HepG2 (cell line): ENCODE data around the gene PGGT1B. TPM values are rescaled to one million over a fixed set of nuclear protein-coding genes. Genes with fewer than 3 reads are reported as not detected.

Experiments used
- CEBPZ ChIP-seq: IDR thresholded peaks from 2 replicates; pipeline ENCODE4 v1.6.1; 2012; ENCODE audit warnings: low read length, improper control_type of control experiment
- DMAP1 ChIP-seq: IDR thresholded peaks from 2 replicates; pipeline ENCODE4 v1.6.1; 2016
- FOXO1 ChIP-seq: sonication (generic); formaldehyde crosslinking; IDR thresholded peaks from 2 replicates; pipeline ENCODE4 v1.4.0; 2020; ENCODE audit warnings: missing genetic modification reagents
- HMG20B ChIP-seq: conservative IDR thresholded peaks from 2 replicates; pipeline ENCODE4 v1.6.1; 2016; ENCODE audit warnings: missing genetic modification reagents, missing compliant biosample characterization
- HMGXB3 ChIP-seq: sonication (generic); formaldehyde crosslinking; IDR thresholded peaks from 2 replicates; pipeline ENCODE4 v1.4.0; 2020; ENCODE audit warnings: missing genetic modification reagents, borderline replicate concordance
- PITX1 ChIP-seq: sonication (generic); formaldehyde crosslinking; IDR thresholded peaks from 2 replicates; pipeline ENCODE4 v1.5.1; 2020; ENCODE audit warnings: mild to moderate bottlenecking, missing genetic modification reagents
- SP5 ChIP-seq: IDR thresholded peaks from 2 replicates; pipeline ENCODE4 v1.6.1; 2016; ENCODE audit warnings: low read depth, borderline replicate concordance
- ZBTB42 ChIP-seq: sonication (generic); formaldehyde crosslinking; IDR thresholded peaks from 2 replicates; pipeline ENCODE4 v1.5.0; 2020; ENCODE audit warnings: mild to moderate bottlenecking, missing genetic modification reagents
- ZC3H4 ChIP-seq: sonication (generic); formaldehyde crosslinking; IDR thresholded peaks from 2 replicates; pipeline ENCODE4 v1.4.0; 2020; ENCODE audit warnings: missing genetic modification reagents, borderline replicate concordance
- ZFP1 ChIP-seq: IDR thresholded peaks from 2 replicates; pipeline ENCODE4 v1.6.1; 2016
- ZNF350 ChIP-seq: sonication (generic); formaldehyde crosslinking; IDR thresholded peaks from 2 replicates; pipeline ENCODE4 v1.4.0; 2020; ENCODE audit warnings: mild to moderate bottlenecking, low read depth, missing genetic modification reagents, borderline replicate concordance
- ZNF354B ChIP-seq: sonication (generic); formaldehyde crosslinking; IDR thresholded peaks from 2 replicates; pipeline ENCODE4 v1.8.0; 2022; ENCODE audit warnings: mild to moderate bottlenecking, missing genetic modification reagents
- ZNF362 ChIP-seq: sonication (generic); formaldehyde crosslinking; IDR thresholded peaks from 2 replicates; pipeline ENCODE4 v1.4.0; 2020; ENCODE audit warnings: missing genetic modification reagents, mild to moderate bottlenecking, borderline replicate concordance
- polyA plus RNA-seq, 8 experiments: library from polyadenylated mRNA; depleted of rRNA in 3 of 8; stranded (reverse) in 7 of 8; unstranded in 1 of 8; fragments of >200 nt; fragmentation: Illumina TruSeq in 4 of 8; extraction: Trizol in 4 of 8; gene quantifications; 2 replicates each; pipeline versions ENCODE4 v1.2.1 to v1.2.3, GENCODE V29; 2011 to 2016; ENCODE audit warnings: low read depth in 4 of 8, missing spikeins in 1 of 8, mixed read lengths in 1 of 8; ENCODE audit not compliant: insufficient read depth in 1 of 8
- total RNA-seq, 5 experiments: library from RNA; depleted of rRNA; stranded (reverse); fragments of >200 nt; fragmentation: Illumina TruSeq; extraction: Trizol; gene quantifications; 2 replicates each; pipeline ENCODE4 v1.2.3, GENCODE V29; 2016; ENCODE audit warnings: low read depth in 1 of 5
- TF ChIP-seq, protein P1 (sequence below): sonication (generic); formaldehyde crosslinking; IDR thresholded peaks from 2 replicates; pipeline ENCODE4 v1.5.0; 2020; ENCODE audit warnings: mild to moderate bottlenecking, missing genetic modification reagents
- TF ChIP-seq, protein P2 (sequence below): sonication (generic); formaldehyde crosslinking; IDR thresholded peaks from 2 replicates; pipeline ENCODE4 v1.4.0; 2020; ENCODE audit warnings: mild to moderate bottlenecking, missing genetic modification reagents
- TF ChIP-seq, protein P3 (sequence below): sonication (generic); formaldehyde crosslinking; IDR thresholded peaks from 2 replicates; pipeline ENCODE4 v1.5.1; 2020; ENCODE audit warnings: mild to moderate bottlenecking, moderate library complexity, missing genetic modification reagents

Gene PGGT1B
- total and polyA plus RNA-seq, 2 of the 13 experiments (the other 11 are each of a cell fraction or from before 2014, with no cell fraction given) = 2.4 to 42.7 TPM

GRCh38 chr5:115241881-115242642 lies 20.6 kb downstream of the PGGT1B start (continued):
- TF ChIP-seq, protein P1, sequence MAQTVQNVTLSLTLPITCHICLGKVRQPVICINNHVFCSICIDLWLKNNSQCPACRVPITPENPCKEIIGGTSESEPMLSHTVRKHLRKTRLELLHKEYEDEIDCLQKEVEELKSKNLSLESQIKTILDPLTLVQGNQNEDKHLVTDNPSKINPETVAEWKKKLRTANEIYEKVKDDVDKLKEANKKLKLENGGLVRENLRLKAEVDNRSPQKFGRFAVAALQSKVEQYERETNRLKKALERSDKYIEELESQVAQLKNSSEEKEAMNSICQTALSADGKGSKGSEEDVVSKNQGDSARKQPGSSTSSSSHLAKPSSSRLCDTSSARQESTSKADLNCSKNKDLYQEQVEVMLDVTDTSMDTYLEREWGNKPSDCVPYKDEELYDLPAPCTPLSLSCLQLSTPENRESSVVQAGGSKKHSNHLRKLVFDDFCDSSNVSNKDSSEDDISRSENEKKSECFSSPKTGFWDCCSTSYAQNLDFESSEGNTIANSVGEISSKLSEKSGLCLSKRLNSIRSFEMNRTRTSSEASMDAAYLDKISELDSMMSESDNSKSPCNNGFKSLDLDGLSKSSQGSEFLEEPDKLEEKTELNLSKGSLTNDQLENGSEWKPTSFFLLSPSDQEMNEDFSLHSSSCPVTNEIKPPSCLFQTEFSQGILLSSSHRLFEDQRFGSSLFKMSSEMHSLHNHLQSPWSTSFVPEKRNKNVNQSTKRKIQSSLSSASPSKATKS (CRISPR knock-in tag) = no peak
- no peak for TF ChIP-seq ZC3H4
- TF ChIP-seq CEBPZ = no peak
- TF ChIP-seq FOXO1 = peak; percentile 60; the same call in 1 of the 2 replicates
- TF ChIP-seq ZNF362 (CRISPR knock-in tag) = no peak
- TF ChIP-seq, protein P2, sequence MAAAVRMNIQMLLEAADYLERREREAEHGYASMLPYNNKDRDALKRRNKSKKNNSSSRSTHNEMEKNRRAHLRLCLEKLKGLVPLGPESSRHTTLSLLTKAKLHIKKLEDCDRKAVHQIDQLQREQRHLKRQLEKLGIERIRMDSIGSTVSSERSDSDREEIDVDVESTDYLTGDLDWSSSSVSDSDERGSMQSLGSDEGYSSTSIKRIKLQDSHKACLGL (CRISPR knock-in tag) = no peak
- no peak for TF ChIP-seq HMGXB3 (CRISPR knock-in tag)
- TF ChIP-seq SP5 (CRISPR knock-in tag) = no peak
- TF ChIP-seq, protein P3, sequence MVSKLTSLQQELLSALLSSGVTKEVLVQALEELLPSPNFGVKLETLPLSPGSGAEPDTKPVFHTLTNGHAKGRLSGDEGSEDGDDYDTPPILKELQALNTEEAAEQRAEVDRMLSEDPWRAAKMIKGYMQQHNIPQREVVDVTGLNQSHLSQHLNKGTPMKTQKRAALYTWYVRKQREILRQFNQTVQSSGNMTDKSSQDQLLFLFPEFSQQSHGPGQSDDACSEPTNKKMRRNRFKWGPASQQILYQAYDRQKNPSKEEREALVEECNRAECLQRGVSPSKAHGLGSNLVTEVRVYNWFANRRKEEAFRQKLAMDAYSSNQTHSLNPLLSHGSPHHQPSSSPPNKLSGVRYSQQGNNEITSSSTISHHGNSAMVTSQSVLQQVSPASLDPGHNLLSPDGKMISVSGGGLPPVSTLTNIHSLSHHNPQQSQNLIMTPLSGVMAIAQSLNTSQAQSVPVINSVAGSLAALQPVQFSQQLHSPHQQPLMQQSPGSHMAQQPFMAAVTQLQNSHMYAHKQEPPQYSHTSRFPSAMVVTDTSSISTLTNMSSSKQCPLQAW (CRISPR knock-in tag) = no peak
- no peak for TF ChIP-seq ZNF354B (CRISPR knock-in tag)
- no peak for TF ChIP-seq ZFP1 (CRISPR knock-in tag)
- TF ChIP-seq ZBTB42 (CRISPR knock-in tag) = no peak
- no peak for TF ChIP-seq DMAP1
- no peak for TF ChIP-seq HMG20B
- no peak for TF ChIP-seq ZNF350 (CRISPR knock-in tag)
- TF ChIP-seq PITX1 = peak; percentile 29; the same call in 1 of the 2 replicates
